D721Med (cell line): ENCODE data around the gene RHEB.
"Not testable (repeated sequence)": the region's sequence is repeated elsewhere in the genome, so short reads cannot be mapped to it uniquely, and the experiment has no call there.

Source experiments
- DNase-seq: peaks from one replicate; pipeline ENCODE4 v3.0.0; 2011; ENCODE audit warnings: low spot score; ENCODE audit not compliant: insufficient read length
- FAIRE-seq: peaks from 2 replicates; lab custom pipeline; 2011; peaks lifted over from hg19 to GRCh38; lab: Jason Lieb, UNC
- CTCF ChIP-seq: IDR thresholded peaks from 2 replicates; pipeline ENCODE4 v1.5.1; 2012; ENCODE audit warnings: mild to moderate bottlenecking, control low read depth; ENCODE audit not compliant: insufficient read depth; ENCODE audit errors: missing control alignments

Gene RHEB

GRCh38 chr7:151524845-151525244, 5.2 kb upstream of the RHEB start:
- no peak for DNase-seq
- no peak for TF ChIP-seq CTCF
- no peak for FAIRE-seq

- no peak for TF ChIP-seq CTCF
- DNase-seq (no peak), FAIRE-seq (no peak)
These were observed 4.6 kb upstream of the RHEB start for GRCh38 chr7:151524331-151524730.

GRCh38 chr7:151520419-151521261, 945 bp upstream of the RHEB start:
- FAIRE-seq (no peak), DNase-seq (no peak)

GRCh38 chr7:151518947-151519764, 539 bp downstream of the RHEB start:
- not testable (repeated sequence) for FAIRE-seq

More at GRCh38 chr7:151520419-151521261, 945 bp upstream of the RHEB start:
- no peak for TF ChIP-seq CTCF

GRCh38 chr7:151518105-151518946, 1.4 kb downstream of the RHEB start:
- TF ChIP-seq CTCF: no peak
- FAIRE-seq: no peak
- DNase-seq: no peak

More at GRCh38 chr7:151518947-151519764, 539 bp downstream of the RHEB start:
- not testable (repeated sequence) for DNase-seq

- DNase-seq (no peak), FAIRE-seq (no peak)
- TF ChIP-seq CTCF: no peak
These were observed 2.0 kb downstream of the RHEB start for GRCh38 chr7:151517601-151518104.

GRCh38 chr7:151515276-151515565, 4.5 kb downstream of the RHEB start:
- FAIRE-seq (no peak), DNase-seq (no peak)
- no peak for TF ChIP-seq CTCF
